MM.1S (cell line): ENCODE measurements around the gene SRRD.
"Not testable (repeated sequence)": the region's sequence is repeated elsewhere in the genome, so short reads cannot be mapped to it uniquely, and the experiment has no call there.

ENCODE experiments used
- DNase-seq: peaks from one replicate; pipeline ENCODE4 v3.0.0-alpha.2; 2015
- H2AFZ ChIP-seq: fragments of 300-600 bp; sonication (generic); 2 replicates; pipeline ENCODE4 v1.6.0; 2016; ENCODE audit warnings: antibody characterized with exemption, low read length
- H3F3A ChIP-seq: fragments of 300-600 bp; sonication (generic); 2 replicates; pipeline ENCODE4 v1.6.1; 2016; ENCODE audit warnings: mild to moderate bottlenecking, antibody characterized with exemption, low read length, moderate library complexity, mixed read lengths; ENCODE audit not compliant: insufficient read depth
- H3K27ac ChIP-seq: fragments of 300-600 bp; sonication (generic); 2 replicates; pipeline ENCODE4 v1.5.1; 2016; ENCODE audit warnings: mild to moderate bottlenecking, low read length
- H3K27me3 ChIP-seq: fragments of 300-600 bp; sonication (generic); replicated peaks from 2 replicates; pipeline ENCODE4 v1.6.0; 2016; ENCODE audit warnings: low read length; ENCODE audit not compliant: insufficient read depth
- H3K36me3 ChIP-seq: fragments of 300-600 bp; sonication (generic); replicated peaks from 2 replicates; pipeline ENCODE4 v1.6.1; 2016; ENCODE audit warnings: mild to moderate bottlenecking, low read length, mixed read lengths; ENCODE audit not compliant: insufficient read depth
- H3K4me1 ChIP-seq: fragments of 300-600 bp; sonication (generic); 2 replicates; pipeline ENCODE4 v1.6.1; 2016; ENCODE audit warnings: low read length, mixed read lengths
- H3K4me2 ChIP-seq: fragments of 300-600 bp; sonication (generic); 2 replicates; pipeline ENCODE4 v1.6.0; 2016; ENCODE audit warnings: low read depth, low read length
- H3K4me3 ChIP-seq: fragments of 300-600 bp; sonication (generic); 2 replicates; pipeline ENCODE4 v1.5.1; 2016; ENCODE audit warnings: low read length, mixed read lengths
- H3K79me2 ChIP-seq: fragments of 300-600 bp; sonication (generic); 2 replicates; pipeline ENCODE4 v1.6.1; 2016; ENCODE audit warnings: mixed run types, low read length, mixed read lengths
- H3K9ac ChIP-seq: fragments of 300-600 bp; sonication (generic); 2 replicates; pipeline ENCODE4 v1.6.1; 2016; ENCODE audit warnings: low read length, mixed read lengths
- H3K9me2 ChIP-seq: fragments of 300-600 bp; sonication (generic); replicated peaks from 2 replicates; pipeline ENCODE4 v1.6.1; 2016; ENCODE audit warnings: mild to moderate bottlenecking, low read length, mixed read lengths; ENCODE audit not compliant: insufficient read depth
- H3K9me3 ChIP-seq: fragments of 300-600 bp; sonication (generic); replicated peaks from 2 replicates; pipeline ENCODE4 v1.6.1; 2016; ENCODE audit warnings: mild to moderate bottlenecking, low read length, mixed read lengths; ENCODE audit not compliant: insufficient read depth
- H4K20me1 ChIP-seq: fragments of 300-600 bp; sonication (generic); 2 replicates; pipeline ENCODE4 v1.6.1; 2016; ENCODE audit warnings: mild to moderate bottlenecking, low read length, moderate library complexity, mixed read lengths; ENCODE audit not compliant: insufficient read depth
- CTCF ChIP-seq: fragments of 300-600 bp; sonication (generic); IDR thresholded peaks from 2 replicates; pipeline ENCODE4 v1.5.1; 2016; ENCODE audit warnings: antibody characterized with exemption, low read length, mixed read lengths
- EZH2 ChIP-seq: fragments of 300-600 bp; sonication (generic); optimal IDR thresholded peaks from 2 replicates; pipeline ENCODE3; 2017; ENCODE audit warnings: low read depth, mild to moderate bottlenecking, antibody characterized with exemption, low read length, mixed read lengths
- EZH2phosphoT487 ChIP-seq: fragments of 300-600 bp; sonication (generic); IDR thresholded peaks from 2 replicates; pipeline ENCODE4 v1.6.1; 2018; ENCODE audit warnings: antibody characterized with exemption, low read length

Gene SRRD

GRCh38 chr22:26437694-26438392 is 45.8 kb upstream of the SRRD start:
- Histone ChIP-seq H3K4me1 (peaks cover 6% of the 10 kb centered on the region), H3K9me3 (no peaks in the 10 kb centered on the region), H3F3A (0 out of 2 replicates have a peak, but pooled peaks cover under 1% of the 10 kb centered on the region), H3K4me3 (no peak overlapping the region), H3K9ac (no peak overlapping the region), H3K4me2 (no peak overlapping the region), H3K9me2 (no peaks in the 10 kb centered on the region), H3K27me3 (no peaks in the 10 kb centered on the region), H3K27ac (no peak overlapping the region), H4K20me1 (no peaks in the 10 kb centered on the region), H2AFZ (no peak overlapping the region), H3K79me2 (peaks cover 38% of the 10 kb centered on the region), H3K36me3 (no peaks in the 10 kb centered on the region)
- no peak for DNase-seq
- TF ChIP-seq EZH2phosphoT487 (no peak), CTCF (no peak), EZH2 (no peak)

- not testable (repeated sequence) for H4K20me1 ChIP-seq, H3K4me1 ChIP-seq, H3K9ac ChIP-seq, H3K9me2 ChIP-seq, H3K9me3 ChIP-seq, H2AFZ ChIP-seq, H3K27me3 ChIP-seq, H3K4me2 ChIP-seq, H3K36me3 ChIP-seq, H3K27ac ChIP-seq, H3F3A ChIP-seq, DNase-seq, H3K4me3 ChIP-seq
- peaks cover 29% of the 10 kb centered on the region for H3K79me2 ChIP-seq
Observed at GRCh38 chr22:26438776-26439175, 44.9 kb upstream of the SRRD start.

GRCh38 chr22:26439559-26439958 is 44.1 kb upstream of the SRRD start:
- Histone ChIP-seq H3K27ac (no peak overlapping the region), H4K20me1 (no peaks in the 10 kb centered on the region), H3K27me3 (no peaks in the 10 kb centered on the region), H3K9me3 (no peaks in the 10 kb centered on the region), H3K9me2 (no peaks in the 10 kb centered on the region), H3K9ac (no peak overlapping the region), H3K4me2 (no peak overlapping the region), H3K79me2 (peaks cover 21% of the 10 kb centered on the region; the same call in 1 of the 2 replicates), H3K4me1 (no peaks in the 10 kb centered on the region), H3K36me3 (no peaks in the 10 kb centered on the region), H3K4me3 (no peak overlapping the region), H2AFZ (no peak overlapping the region), H3F3A (no peaks in the 10 kb centered on the region)
- TF ChIP-seq EZH2phosphoT487 (no peak), EZH2 (no peak), CTCF (no peak)
- no peak for DNase-seq

- H3K9me3 ChIP-seq, result no peaks in the 10 kb centered on the region
- no peak overlapping the region for H3K4me2 ChIP-seq
- no peak overlapping the region for H3K27ac ChIP-seq
- no peak for DNase-seq
- no peaks in the 10 kb centered on the region for H3F3A ChIP-seq
- H3K27me3 ChIP-seq, result no peaks in the 10 kb centered on the region
- no peaks in the 10 kb centered on the region for H3K36me3 ChIP-seq
- no peak overlapping the region for H3K9ac ChIP-seq
- H3K4me1 ChIP-seq, result no peaks in the 10 kb centered on the region
- no peaks in the 10 kb centered on the region for H3K9me2 ChIP-seq
- no peak overlapping the region for H2AFZ ChIP-seq
- no peak overlapping the region for H3K4me3 ChIP-seq
- H3K79me2 ChIP-seq, result 0 out of 2 replicates have a peak, but pooled peaks cover 3% of the 10 kb centered on the region
- TF ChIP-seq CTCF (no peak), EZH2 (no peak), EZH2phosphoT487 (no peak)
- H4K20me1 ChIP-seq, result no peaks in the 10 kb centered on the region
Observed at GRCh38 chr22:26442086-26442756, 41.5 kb upstream of the SRRD start.
